Sigmoid colon (tissue), 7 donors: ENCODE data around the gene AP2S1. TPM values are rescaled to one million over a fixed set of nuclear protein-coding genes. Genes with fewer than 3 reads are reported as not detected.
A peak's percentile ranks its signal among the peaks of the same experiment; 100 is the strongest.
"Not testable (repeated sequence)": the region's sequence is repeated elsewhere in the genome, so short reads cannot be mapped to it uniquely, and the experiment has no call there.

ENCODE experiments used
- DNase-seq: peaks from one replicate; pipeline ENCODE4 v3.0.0-alpha.2; 2019
- H3K27ac ChIP-seq, 4 donors: fragments of 200-600 bp; sonication (generic); one replicate each; pipeline ENCODE4 v1.5.1; 2016 to 2019; ENCODE audit warnings: mild to moderate bottlenecking in 1 of 4
- H3K27me3 ChIP-seq, 3 donors: fragments of 200-600 bp; sonication (generic); one replicate each; pipeline ENCODE4 v1.5.1; 2019; ENCODE audit warnings: mild to moderate bottlenecking in 1 of 3
- H3K36me3 ChIP-seq, 4 donors: fragments of 200-600 bp; sonication (generic); one replicate each; pipeline ENCODE4 v1.5.1; 2016 to 2019
- H3K4me1 ChIP-seq, 4 donors: fragments of 200-600 bp; sonication (generic); one replicate each; pipeline ENCODE4 v1.5.1; 2017 to 2019
- H3K4me3 ChIP-seq, 4 donors: fragments of 200-600 bp; sonication (generic); one replicate each; pipeline ENCODE4 v1.5.1; 2017 to 2019; ENCODE audit warnings: mild to moderate bottlenecking in 2 of 4, moderate library complexity in 1 of 4
- H3K9me3 ChIP-seq, 4 donors: fragments of 200-600 bp in 3 of 4; sonication (generic) in 3 of 4; one replicate each; pipeline versions ENCODE4 v1.5.1 to v1.6.1; 2013 to 2019
- CTCF ChIP-seq, 4 experiments: fragments of 450-650 bp in 3 of 4; fragments of 200-600 bp in 1 of 4; IDR thresholded peaks; one replicate each; pipeline ENCODE4 v1.5.1; 2016 to 2019; ENCODE audit warnings: antibody characterized with exemption in 4 of 4, mild to moderate bottlenecking in 3 of 4, moderate library complexity in 2 of 4
- EP300 ChIP-seq, 4 donors: sonication (generic); formaldehyde crosslinking; IDR thresholded peaks; one replicate each; pipeline ENCODE4 v1.6.1; 2017; ENCODE audit warnings: antibody characterized with exemption in 4 of 4
- POLR2A ChIP-seq, 2 donors: fragments of 450-650 bp; IDR thresholded peaks; one replicate each; pipeline ENCODE4 v1.6.1; 2016; ENCODE audit warnings: antibody characterized with exemption in 2 of 2, mild to moderate bottlenecking in 2 of 2, moderate library complexity in 2 of 2
- POLR2AphosphoS5 ChIP-seq, 4 donors: sonication (generic); formaldehyde crosslinking; IDR thresholded peaks; one replicate each; pipeline ENCODE4 v1.6.1; 2017; ENCODE audit warnings: antibody characterized with exemption in 4 of 4
- WGBS, 2 donors: extraction: QIAGEN DNeasy Blood & Tissue Kit; methylation state at CpG; one replicate each; pipeline ENCODE4 v1.1.7; 2013; 5-methylcytosine and 5-hydroxymethylcytosine counted together
- intact Hi-C: fragments of 100-400 bp; cut with DNase I; formaldehyde crosslinking; loops from one replicate; pipeline ENCODE4 v1.15.1; 2023
- polyA plus RNA-seq, 3 donors: library from polyadenylated mRNA; stranded (reverse); fragments of 200-250 nt; gene quantifications; one replicate each; pipeline ENCODE4 v1.2.3, GENCODE V29; 2013
- total RNA-seq, 4 donors: library from RNA; depleted of rRNA; stranded (reverse); fragments of >200 nt; gene quantifications; one replicate each; pipeline ENCODE4 v1.1.0, GENCODE V29; 2016
- donor health status: healthy with polysubstance abuse.
- donor health status: Bipolar disorder and iron deficiency.
- donor health status: healthy.

The AP2S1 gene
- total and polyA plus RNA-seq, 7 donors = 52.4 to 167 (median 84.3) TPM

GRCh38 chr19:46813839-46814358 is 36.7 kb downstream of the AP2S1 start:
- no peak for TF ChIP-seq POLR2AphosphoS5 (IDR thresholded peaks at IDR 0.05)
- no peak for TF ChIP-seq POLR2A (IDR thresholded peaks at IDR 0.05)
- TF ChIP-seq EP300 (IDR thresholded peaks at IDR 0.05) = no peak
- TF ChIP-seq CTCF (IDR thresholded peaks at IDR 0.05) = no peak
- intact Hi-C loops = no loop called here
- H3K27ac ChIP-seq = peak overlapping the region in 1 of 4 donors; percentile 23
- no peaks in the 10 kb centered on the region for H3K36me3 ChIP-seq
- H3K27me3 ChIP-seq = no peaks in the 10 kb centered on the region
- H3K9me3 ChIP-seq = no peaks in the 10 kb centered on the region
- 16 to 60% methylated on average over 7 of the region's 7 CpGs for WGBS, 2 donors
- DNase-seq = peak; percentile 69
- peaks cover 0 to 10% (median 0%) of the 10 kb centered on the region in 4 donors for H3K4me1 ChIP-seq
- no peak overlapping the region for H3K4me3 ChIP-seq

GRCh38 chr19:46812977-46813838 is 37.4 kb downstream of the AP2S1 start:
- no peak for DNase-seq
- H3K4me1 ChIP-seq = peaks cover 0 to 10% (median 0%) of the 10 kb centered on the region in 4 donors
- 76 to 81% methylated on average over 24 of the region's 24 CpGs for WGBS, 2 donors
- no peaks in the 10 kb centered on the region for H3K9me3 ChIP-seq
- intact Hi-C loops = no loop called here
- H3K36me3 ChIP-seq = no peaks in the 10 kb centered on the region
- TF ChIP-seq EP300 (IDR thresholded peaks at IDR 0.05) (no peak), POLR2A (IDR thresholded peaks at IDR 0.05) (no peak), CTCF (IDR thresholded peaks at IDR 0.05) (no peak), POLR2AphosphoS5 (IDR thresholded peaks at IDR 0.05) (no peak)
- H3K27me3 ChIP-seq = no peaks in the 10 kb centered on the region
- peak overlapping the region in 1 of 4 donors; percentile 23 for H3K27ac ChIP-seq
- H3K4me3 ChIP-seq = no peak overlapping the region

GRCh38 chr19:46809534-46810272 is 40.9 kb downstream of the AP2S1 start:
- H3K27me3 ChIP-seq = no peaks in the 10 kb centered on the region
- WGBS, 2 donors = 85 to 95% methylated on average over 13 of the region's 13 CpGs
- no peak for DNase-seq
- peaks cover 0 to 10% (median 0%) of the 10 kb centered on the region in 4 donors for H3K4me1 ChIP-seq
- no peak for TF ChIP-seq POLR2AphosphoS5 (IDR thresholded peaks at IDR 0.05)
- no peak overlapping the region for H3K4me3 ChIP-seq
- intact Hi-C loops = no loop called here
- H3K27ac ChIP-seq = no peak overlapping the region
- H3K9me3 ChIP-seq = no peaks in the 10 kb centered on the region
- no peaks in the 10 kb centered on the region for H3K36me3 ChIP-seq

GRCh38 chr19:46806656-46807055 is 44.0 kb downstream of the AP2S1 start:
- no peak overlapping the region for H3K27ac ChIP-seq
- DNase-seq = no peak

GRCh38 chr19:46804432-46804831 is 46.2 kb downstream of the AP2S1 start:
- H3K27me3 ChIP-seq, H3K27ac ChIP-seq, intact Hi-C loops, DNase-seq, H3K9me3 ChIP-seq, H3K4me1 ChIP-seq, H3K36me3 ChIP-seq, H3K4me3 ChIP-seq: not testable (repeated sequence)
- WGBS, 2 donors = 86 to 93% methylated on average over 4 of the region's 4 CpGs

More at GRCh38 chr19:46806656-46807055, 44.0 kb downstream of the AP2S1 start:
- Histone ChIP-seq H3K4me3 (no peak overlapping the region), H3K36me3 (no peaks in the 10 kb centered on the region), H3K9me3 (no peaks in the 10 kb centered on the region), H3K4me1 (no peaks in the 10 kb centered on the region), H3K27me3 (no peaks in the 10 kb centered on the region)
- WGBS, 2 donors = 72 to 87% methylated on average over 7 of the region's 7 CpGs
- intact Hi-C loops = no loop called here
- TF ChIP-seq EP300 (IDR thresholded peaks at IDR 0.05) (no peak), POLR2AphosphoS5 (IDR thresholded peaks at IDR 0.05) (no peak), CTCF (IDR thresholded peaks at IDR 0.05) (no peak), POLR2A (IDR thresholded peaks at IDR 0.05) (no peak)
